Renal cortical epithelial cell (primary cell): ENCODE results near the gene CYSRT1. TPM values are rescaled to one million over a fixed set of nuclear protein-coding genes. Genes with fewer than 3 reads are reported as not detected.

Experiments used
- DNase-seq: peaks from one replicate; pipeline ENCODE4 v3.0.0-alpha.2; 2011; ENCODE audit warnings: low read depth
- total RNA-seq: library from RNA; depleted of rRNA; stranded (reverse); fragments of >200 nt; gene quantifications from 2 replicates; pipeline ENCODE4 v1.2.3, GENCODE V29; 2014

CYSRT1 gene, protein sequence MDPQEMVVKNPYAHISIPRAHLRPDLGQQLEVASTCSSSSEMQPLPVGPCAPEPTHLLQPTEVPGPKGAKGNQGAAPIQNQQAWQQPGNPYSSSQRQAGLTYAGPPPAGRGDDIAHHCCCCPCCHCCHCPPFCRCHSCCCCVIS
- 0.20 and 0.87 TPM in 2 replicates for total RNA-seq

DNA sequence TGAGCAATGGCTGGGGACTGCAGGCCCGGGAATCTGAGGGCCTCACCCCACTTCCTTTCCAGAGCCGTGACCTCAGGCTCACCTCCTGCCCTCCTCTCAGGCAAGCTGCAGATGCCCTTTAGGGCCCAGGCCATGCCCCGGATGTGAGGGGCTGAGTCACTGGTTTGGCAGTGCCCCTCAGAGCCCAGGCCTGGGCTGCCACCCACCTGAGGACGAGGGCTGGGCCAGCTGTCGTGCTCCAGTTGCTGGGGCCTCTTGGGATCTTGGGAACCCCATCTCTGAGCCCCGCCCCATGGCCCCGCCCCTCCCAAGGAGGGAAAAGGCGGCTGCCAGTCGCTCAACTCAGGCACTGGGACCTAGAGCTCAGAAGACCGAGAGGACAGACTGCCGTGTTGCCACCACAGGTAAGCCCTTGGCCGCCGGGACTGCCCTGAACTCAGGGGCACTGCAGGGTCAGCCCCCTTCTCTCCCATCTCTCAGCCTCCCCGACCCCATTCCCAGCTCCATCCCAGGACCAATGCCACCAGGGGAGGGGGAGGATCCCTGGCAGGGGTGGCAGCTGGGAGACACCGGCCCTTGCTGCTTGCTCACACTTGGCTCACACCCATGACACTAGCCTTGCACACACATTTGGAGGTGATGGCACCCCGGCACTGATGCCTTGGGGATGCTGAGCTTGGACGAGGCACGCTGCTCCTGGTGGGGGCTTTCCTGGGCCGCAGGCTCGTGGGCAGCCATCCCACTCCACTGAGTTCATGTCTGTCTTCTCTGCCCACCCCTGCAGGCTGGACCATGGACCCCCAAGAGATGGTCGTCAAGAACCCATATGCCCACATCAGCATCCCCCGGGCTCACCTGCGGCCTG is at the start of gene CYSRT1:
CYSRT1 (plus strand) TSS at position 345 of the 865 bp plus-strand sequence; CDS start at position 793, 448 bp downstream.
- no peak for DNase-seq

GRCh38 chr9:137175345-137175961 is 49.5 kb upstream of the CYSRT1 start:
- DNase-seq: no peak

DNA sequence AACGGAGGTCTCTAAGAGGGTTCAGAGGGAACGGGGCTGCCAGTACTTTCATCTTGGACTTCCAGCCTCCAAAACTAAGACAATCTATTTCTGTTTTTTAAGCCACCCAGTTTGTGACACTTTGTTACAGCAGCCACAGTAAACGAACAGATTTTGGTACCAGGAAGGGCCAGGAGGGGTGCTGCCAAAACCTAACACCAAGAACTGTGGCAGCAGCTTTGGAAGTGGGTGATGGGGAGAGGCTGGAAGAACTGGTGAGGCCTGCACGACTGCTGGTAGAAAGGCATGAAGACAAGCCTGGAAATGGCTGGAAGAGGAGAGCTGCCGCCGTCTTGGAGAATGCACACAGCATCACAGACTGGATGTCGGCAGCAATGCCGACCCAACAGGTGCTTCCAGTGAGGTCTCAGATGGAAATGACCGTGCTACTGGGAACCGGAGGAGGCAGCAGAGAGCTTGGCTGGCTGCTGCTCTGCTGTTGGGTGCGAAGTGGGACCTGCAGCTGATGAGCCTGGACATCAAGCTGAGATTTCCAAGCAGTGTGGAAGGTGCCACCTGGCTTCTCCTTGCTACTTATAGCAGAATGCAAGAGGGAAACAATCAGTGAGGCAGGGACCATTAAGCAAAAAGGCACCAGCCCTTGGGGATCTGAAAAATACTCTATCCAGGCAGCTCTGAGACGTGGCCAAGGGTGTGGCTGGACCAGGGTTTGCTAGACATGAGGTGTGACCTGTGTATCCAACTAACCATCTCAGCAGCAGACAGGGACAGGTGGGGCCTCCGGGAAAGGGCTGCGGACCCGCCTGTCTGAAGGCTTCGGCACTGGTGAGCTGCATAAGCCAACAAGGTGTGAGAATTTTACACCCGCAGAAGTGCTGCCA is 48.4 kb upstream of the CYSRT1 start:
- peak; percentile 34 for DNase-seq

GRCh38 chr9:137178201-137178938 is 46.6 kb upstream of the CYSRT1 start:
- DNase-seq: no peak

- DNase-seq: no peak
These were observed 45.9 kb upstream of the CYSRT1 start for GRCh38 chr9:137178939-137179630.

- DNase-seq: no peak
These were observed 45.2 kb upstream of the CYSRT1 start for GRCh38 chr9:137179761-137180160.

DNA sequence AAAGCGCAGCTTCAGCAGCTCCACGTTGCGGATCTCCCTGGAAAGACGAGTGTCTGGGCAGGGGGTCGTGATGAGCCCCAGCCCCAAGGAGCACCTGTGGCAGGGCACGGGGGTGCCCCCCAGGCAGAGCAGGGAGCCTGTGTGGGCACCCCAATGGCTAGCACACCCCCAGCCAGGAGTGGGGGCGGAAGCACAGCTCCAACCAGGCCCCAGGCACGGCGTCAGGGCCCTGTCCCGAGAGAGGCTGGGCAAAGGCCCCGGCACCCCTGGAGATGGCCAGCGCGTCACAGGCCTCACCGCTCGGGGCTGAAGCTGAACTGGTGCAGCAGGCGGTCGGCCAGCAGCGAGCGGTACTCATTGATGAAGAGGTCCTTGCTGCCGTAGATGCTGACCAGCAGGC is 44.5 kb upstream of the CYSRT1 start:
- DNase-seq: no peak

GRCh38 chr9:137181680-137182079 is 43.3 kb upstream of the CYSRT1 start:
- no peak for DNase-seq

DNA sequence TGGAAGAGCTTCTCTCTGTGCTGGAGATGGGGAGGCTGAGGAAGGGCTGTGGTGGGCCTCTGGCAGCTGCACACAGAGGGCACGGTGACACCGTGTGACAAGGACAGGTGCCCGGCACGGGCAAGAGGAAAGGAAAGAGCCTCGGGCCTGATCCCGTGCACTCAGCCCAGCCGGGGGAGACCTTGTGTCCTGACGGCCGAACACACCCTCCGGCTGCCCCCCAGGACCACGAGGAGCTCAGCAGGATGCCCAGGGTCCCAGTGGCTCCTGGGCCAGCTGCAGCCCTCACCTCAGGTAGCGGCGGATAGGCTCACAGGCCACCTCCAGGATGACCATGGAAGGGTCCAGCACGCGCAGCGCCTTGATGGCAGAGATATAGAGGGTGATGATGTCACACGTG is 42.1 kb upstream of the CYSRT1 start:
- DNase-seq: no peak

DNA sequence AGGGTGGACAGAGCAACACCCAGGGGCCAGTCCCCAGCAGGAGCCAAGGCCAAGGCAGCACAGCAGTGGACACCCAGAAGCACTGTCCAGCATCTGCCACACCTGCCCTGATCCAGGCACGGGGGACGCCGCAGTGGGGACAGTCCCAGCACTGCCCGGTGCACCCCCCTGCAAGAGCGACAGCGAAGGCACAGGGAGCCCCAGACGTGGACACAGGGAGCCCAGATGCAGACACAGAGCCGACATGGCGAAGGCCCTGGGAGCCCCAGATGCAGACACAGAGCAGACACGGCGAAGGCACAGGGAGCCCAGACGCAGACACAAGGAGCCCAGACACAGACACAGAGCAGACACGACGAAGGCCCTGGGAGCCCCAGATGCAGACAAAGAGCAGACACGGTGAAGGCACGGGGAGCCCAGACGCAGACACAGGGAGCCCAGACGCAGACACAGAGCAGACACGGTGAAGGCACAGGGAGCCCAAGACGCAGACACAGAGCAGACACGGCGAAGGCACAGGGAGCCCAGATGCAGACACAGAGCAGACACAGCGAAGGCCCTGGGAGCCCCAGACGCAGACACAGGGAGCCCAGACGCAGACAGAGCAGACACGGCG is 40.9 kb upstream of the CYSRT1 start:
- no peak for DNase-seq

GRCh38 chr9:137184881-137185660 is 39.9 kb upstream of the CYSRT1 start:
- no peak for DNase-seq

DNA sequence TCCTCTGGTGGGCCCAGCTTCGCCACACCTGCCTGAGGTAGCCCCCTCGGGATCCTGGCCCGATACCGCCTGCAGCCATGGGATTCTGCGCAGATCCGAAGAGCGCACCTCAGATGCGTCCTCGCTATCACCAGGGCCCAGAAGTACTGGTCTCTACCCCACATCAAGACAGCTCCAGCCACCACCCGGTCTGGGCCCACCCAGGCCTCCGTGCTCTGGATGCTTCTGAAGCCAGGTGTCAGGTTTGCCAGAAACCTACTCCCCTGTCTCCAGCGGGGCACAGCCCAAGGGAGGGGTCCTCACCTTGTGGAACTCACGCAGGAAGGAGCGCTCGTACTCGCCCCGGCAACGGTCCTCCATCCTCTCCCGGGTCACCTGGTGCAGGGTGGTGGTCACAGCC is 39.1 kb upstream of the CYSRT1 start:
- DNase-seq: no peak

DNA sequence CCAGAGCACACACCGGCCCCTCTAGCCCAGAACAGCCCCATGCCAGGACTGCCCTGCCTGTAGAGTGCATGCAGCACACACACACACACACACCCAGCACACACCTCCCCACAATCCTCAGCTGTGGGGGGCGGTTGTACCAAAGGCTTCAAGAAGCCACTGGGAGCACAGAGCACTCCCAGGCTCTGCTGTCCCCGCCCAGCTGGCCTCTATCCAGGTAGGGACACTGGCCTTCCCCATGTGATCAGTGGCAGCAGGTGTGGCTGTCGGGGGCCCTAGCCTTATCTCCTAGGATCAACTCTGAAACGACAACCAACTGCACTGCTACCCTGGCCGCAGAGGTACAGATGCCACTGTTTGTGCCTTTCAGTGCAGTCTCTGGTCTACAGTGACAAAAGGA is 38.6 kb upstream of the CYSRT1 start:
- no peak for DNase-seq

- no peak for DNase-seq
These were observed 37.6 kb upstream of the CYSRT1 start for GRCh38 chr9:137187386-137187785.

- no peak for DNase-seq
These were observed 36.9 kb upstream of the CYSRT1 start for GRCh38 chr9:137188086-137188489.

DNA sequence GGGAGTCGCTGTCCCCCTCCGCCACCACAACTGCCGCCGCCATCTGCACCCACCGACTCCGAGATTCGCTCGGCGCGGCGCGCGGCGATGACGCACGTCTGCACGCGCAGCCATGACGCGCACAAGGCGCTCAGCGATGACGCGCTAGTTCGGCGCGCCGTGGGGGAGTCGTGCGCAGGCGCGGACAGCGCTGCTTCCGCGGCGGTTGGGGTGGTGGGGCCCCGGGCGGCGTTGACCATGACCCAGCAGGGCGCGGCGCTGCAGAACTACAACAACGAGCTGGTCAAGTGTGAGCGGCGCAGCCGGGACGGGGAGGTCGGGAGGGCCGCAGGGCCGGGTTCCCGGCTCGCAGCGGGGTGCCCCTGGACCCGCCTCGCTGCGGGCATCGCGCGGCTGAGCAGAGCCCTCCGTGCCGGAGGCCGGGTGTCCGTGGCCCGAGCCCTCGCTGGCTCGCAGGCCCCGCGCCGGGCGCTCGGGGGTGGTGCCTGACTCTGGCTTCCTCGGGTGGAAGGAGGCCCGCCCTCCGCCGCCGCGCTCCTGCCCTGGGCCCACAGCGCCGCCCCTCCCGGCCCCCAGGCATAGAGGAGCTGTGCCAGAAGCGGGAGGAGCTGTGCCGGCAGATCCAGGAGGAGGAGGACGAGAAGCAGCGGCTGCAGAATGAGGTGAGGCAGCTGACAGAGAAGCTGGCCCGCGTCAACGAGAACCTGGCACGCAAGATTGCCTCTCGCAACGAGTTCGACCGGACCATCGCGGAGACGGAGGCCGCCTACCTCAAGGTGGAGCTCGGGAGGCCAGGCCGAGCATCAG is 36.3 kb upstream of the CYSRT1 start, which contains the start of the genes ANAPC2 and SSNA1:
ANAPC2 (minus strand) TSS at position 71 of the 807 bp plus-strand sequence; CDS start at position 43, 28 bp downstream.
SSNA1 (plus strand) TSS at position 187 of the 807 bp plus-strand sequence; CDS start at position 238, 51 bp downstream.
- DNase-seq: peak; percentile 79

GRCh38 chr9:137189297-137190295 is 35.4 kb upstream of the CYSRT1 start:
- DNase-seq: no peak
